Fibroblast of villous mesenchyme (primary cell): ENCODE measurements around the gene QPRT. TPM values are rescaled to one million over a fixed set of nuclear protein-coding genes. Genes with fewer than 3 reads are reported as not detected.
"Not testable (repeated sequence)": the region's sequence is repeated elsewhere in the genome, so short reads cannot be mapped to it uniquely, and the experiment has no call there.

Experiments used
- DNase-seq: peaks from one replicate; pipeline ENCODE4 v3.0.0-alpha.2; 2010; ENCODE audit warnings: low read depth
- H3K4me3 ChIP-seq: 2 replicates; pipeline ENCODE4 v1.5.1; 2011; ENCODE audit warnings: low read depth, mild to moderate bottlenecking, low read length
- total RNA-seq: library from RNA; depleted of rRNA; stranded (reverse); fragments of >200 nt; gene quantifications from 2 replicates; pipeline ENCODE4 v1.2.3, GENCODE V29; 2012
- TF ChIP-seq, protein P1 (sequence below): IDR thresholded peaks from 2 replicates; pipeline ENCODE4 v1.5.1; 2012; ENCODE audit warnings: low read depth, mild to moderate bottlenecking, low read length; ENCODE audit not compliant: insufficient read depth

QPRT gene
- total RNA-seq, 1 donor = 123 TPM

DNA sequence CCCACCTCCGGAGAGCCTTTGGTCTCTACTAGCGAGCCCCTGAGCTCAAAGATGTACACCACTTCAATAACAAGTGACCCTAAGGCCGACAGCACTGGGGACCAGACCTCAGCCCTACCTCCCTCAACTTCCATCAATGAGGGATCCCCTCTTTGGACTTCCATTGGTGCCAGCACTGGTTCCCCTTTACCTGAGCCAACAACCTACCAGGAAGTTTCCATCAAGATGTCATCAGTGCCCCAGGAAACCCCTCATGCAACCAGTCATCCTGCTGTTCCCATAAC lies 15.2 kb upstream of the QPRT start:
- no peak overlapping the region for H3K4me3 ChIP-seq
- no peak for DNase-seq
- TF ChIP-seq, protein P1, sequence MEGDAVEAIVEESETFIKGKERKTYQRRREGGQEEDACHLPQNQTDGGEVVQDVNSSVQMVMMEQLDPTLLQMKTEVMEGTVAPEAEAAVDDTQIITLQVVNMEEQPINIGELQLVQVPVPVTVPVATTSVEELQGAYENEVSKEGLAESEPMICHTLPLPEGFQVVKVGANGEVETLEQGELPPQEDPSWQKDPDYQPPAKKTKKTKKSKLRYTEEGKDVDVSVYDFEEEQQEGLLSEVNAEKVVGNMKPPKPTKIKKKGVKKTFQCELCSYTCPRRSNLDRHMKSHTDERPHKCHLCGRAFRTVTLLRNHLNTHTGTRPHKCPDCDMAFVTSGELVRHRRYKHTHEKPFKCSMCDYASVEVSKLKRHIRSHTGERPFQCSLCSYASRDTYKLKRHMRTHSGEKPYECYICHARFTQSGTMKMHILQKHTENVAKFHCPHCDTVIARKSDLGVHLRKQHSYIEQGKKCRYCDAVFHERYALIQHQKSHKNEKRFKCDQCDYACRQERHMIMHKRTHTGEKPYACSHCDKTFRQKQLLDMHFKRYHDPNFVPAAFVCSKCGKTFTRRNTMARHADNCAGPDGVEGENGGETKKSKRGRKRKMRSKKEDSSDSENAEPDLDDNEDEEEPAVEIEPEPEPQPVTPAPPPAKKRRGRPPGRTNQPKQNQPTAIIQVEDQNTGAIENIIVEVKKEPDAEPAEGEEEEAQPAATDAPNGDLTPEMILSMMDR = no peak

DNA sequence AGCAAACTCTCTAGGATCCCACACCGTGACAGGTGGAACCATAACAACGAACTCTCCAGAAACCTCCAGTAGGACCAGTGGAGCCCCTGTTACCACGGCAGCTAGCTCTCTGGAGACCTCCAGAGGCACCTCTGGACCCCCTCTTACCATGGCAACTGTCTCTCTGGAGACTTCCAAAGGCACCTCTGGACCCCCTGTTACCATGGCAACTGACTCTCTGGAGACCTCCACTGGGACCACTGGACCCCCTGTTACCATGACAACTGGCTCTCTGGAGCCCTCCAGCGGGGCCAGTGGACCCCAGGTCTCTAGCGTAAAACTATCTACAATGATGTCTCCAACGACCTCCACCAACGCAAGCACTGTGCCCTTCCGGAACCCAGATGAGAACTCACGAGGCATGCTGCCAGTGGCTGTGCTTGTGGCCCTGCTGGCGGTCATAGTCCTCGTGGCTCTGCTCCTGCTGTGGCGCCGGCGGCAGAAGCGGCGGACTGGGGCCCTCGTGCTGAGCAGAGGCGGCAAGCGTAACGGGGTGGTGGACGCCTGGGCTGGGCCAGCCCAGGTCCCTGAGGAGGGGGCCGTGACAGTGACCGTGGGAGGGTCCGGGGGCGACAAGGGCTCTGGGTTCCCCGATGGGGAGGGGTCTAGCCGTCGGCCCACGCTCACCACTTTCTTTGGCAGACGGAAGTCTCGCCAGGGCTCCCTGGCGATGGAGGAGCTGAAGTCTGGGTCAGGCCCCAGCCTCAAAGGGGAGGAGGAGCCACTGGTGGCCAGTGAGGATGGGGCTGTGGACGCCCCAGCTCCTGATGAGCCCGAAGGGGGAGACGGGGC lies 14.7 kb upstream of the QPRT start:
- DNase-seq = no peak
- TF ChIP-seq, protein P1 = no peak
- no peak overlapping the region for H3K4me3 ChIP-seq

DNA sequence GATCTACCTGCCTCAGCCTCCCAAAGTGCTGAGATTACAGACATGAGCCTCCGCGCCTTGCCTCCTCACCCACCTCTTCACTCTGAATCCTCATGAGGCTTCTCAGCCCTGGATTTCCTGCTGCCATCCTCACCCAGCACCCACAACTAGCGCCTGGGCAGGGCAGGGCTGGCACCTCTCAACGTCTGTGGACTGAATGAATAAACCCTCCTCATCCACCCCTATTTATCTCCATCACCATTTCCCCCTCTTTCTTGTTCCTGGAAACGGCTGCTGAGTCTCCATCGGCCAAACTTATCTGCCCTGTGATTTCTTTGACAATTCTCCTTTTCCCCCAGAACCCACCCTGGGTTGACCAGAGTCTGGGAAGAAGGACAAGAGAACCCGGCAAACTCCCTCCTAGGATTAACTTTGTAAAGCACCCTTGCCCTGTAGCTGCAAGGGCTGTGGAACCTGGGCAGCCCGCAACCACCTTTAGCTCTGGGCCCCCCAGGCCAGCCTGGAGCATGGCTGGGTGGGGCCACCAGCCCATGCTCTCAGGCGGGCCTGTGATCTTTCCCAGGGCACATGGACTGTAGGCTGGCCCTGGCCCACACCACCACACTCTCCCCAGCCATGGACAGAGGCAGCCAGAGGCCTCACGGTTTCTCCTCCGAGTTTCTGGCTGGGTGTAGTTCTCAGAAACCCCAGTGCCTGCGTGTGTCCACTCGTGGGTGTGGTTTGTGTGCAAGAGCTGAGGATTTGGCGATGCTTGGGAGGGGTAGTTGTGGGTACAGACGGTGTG lies 13.5 kb upstream of the QPRT start:
- DNase-seq = no peak
- no peak overlapping the region for H3K4me3 ChIP-seq
- TF ChIP-seq, protein P1 = no peak

DNA sequence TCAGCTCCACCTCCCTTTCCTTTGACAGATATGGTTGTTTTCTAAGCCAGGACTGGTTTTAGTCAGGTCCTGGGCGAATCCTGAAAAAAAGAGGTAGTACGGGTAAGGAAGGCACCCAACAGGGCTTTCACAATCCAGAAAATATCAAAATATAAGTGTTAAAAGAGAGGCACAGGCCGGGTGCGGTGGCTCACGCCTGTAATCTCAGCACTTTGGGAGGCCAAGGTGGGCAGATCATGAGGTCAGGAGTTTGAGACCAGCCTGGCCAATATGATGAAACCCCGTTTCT lies 11.7 kb upstream of the QPRT start:
- not testable (repeated sequence) for DNase-seq

DNA sequence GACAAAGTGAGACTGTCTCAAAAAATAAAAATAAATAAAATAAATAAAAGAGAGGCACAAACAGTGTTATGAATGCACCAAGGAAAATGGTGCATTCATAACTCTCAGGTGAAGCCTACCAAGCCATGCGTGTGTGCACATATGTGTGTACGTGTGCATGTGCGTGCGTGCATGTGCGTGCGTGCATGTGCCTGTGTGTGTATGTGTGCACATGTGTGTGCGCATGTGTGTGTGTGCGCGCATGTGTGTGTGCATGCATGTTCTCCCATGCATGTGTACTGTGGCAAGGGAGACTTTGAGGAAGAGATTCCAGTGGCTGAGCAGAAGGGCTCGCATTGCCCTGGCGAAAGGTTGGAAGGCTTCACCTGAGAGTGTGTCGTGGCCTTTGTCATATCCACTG lies 11.2 kb upstream of the QPRT start:
- TF ChIP-seq, protein P1 = no peak
- H3K4me3 ChIP-seq = no peak overlapping the region
- DNase-seq = no peak

More for the DNA sequence above, 11.7 kb upstream of the QPRT start:
- not testable (repeated sequence) for H3K4me3 ChIP-seq

DNA sequence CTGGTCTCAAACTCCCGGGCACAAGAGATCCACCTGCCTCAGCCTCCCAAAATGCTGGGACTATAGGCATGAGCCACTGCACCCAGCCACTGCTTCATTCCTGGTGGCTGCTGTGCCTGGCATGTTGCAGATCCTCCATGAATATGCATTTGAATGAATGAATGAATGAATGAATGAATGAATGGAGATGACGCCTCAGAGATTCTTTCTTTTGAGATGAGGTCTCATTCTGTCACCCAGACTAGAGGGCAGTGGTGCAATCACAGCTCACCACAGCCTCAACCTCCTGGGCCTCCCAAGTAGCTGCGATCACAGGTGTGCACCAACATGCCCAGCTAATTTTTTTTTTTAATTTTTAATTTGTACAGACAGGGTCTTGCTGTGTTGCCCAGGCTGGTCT lies 10.7 kb upstream of the QPRT start:
- TF ChIP-seq, protein P1 = no peak
- DNase-seq = no peak
- H3K4me3 ChIP-seq = no peak overlapping the region

DNA sequence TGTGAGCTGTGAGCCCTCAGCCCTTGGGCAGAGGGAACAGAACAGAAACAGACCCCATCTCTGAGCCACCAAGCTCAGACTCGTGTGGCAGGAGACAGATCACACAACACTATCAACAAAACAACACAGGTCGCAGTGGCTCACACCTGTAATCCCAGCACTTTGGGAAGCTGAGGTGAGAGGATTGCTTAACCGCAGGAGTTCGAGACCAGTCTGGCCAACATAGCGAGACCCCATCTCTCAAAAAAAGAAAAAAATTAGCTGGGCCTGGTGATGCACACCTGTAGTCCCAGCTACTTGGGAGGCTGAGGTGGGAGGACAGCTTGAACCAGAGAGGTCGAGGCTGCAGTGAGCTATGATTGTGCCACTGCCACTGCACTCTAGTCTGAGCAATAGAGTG lies 5.5 kb upstream of the QPRT start:
- DNase-seq = no peak
- H3K4me3 ChIP-seq = no peak overlapping the region
- TF ChIP-seq, protein P1 = no peak
